ENCODE data around the gene GPER1. TPM values are rescaled to one million over a fixed set of nuclear protein-coding genes. Genes with fewer than 3 reads are reported as not detected.

Gene GPER1
- total and polyA plus RNA-seq, 2 donors = 1.9 to 12.7 TPM

DNA sequence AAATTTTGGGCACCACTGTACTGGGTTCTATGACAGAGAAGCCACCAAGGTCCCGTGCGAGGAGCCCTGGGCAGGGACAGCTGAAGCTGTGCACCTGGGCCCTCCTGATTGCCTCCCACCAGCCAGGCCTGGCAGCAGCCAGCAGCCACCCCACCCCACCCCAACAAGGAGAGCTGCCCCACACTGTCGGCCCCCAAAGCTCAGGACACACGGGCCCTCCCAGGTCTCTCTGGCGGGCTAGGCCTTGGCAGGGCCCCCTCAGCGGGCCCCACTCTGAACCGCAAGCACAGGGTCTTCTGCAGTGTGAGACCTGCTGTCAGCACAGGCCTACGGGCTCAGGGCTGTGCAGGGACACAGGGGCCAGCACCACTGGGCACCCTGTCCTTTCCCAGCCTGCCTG is 38.1 kb upstream of the GPER1 start:
- DNase-seq (ENCODE audit: extremely low spot score) = no peak
- H3K4me3 ChIP-seq (ENCODE audit: low read depth, low read length) = no peak overlapping the region
- H3K27ac ChIP-seq (ENCODE audit: low read depth) = no peak overlapping the region
- H3K36me3 ChIP-seq (ENCODE audit: insufficient read depth) = no peaks in the 10 kb centered on the region
- 85% methylated on average over 8 of the region's 8 CpGs for WGBS
- H3K4me1 ChIP-seq (ENCODE audit: insufficient read depth) = peaks cover 1% of the 10 kb centered on the region

GRCh38 chr7:1050254-1050906 is 37.5 kb upstream of the GPER1 start:
- peaks cover 1% of the 10 kb centered on the region for H3K4me1 ChIP-seq (ENCODE audit: insufficient read depth)
- 92% methylated on average over 30 of the region's 30 CpGs for WGBS
- no peak overlapping the region for H3K27ac ChIP-seq (ENCODE audit: low read depth)
- H3K36me3 ChIP-seq (ENCODE audit: insufficient read depth) = no peaks in the 10 kb centered on the region
- no peak for DNase-seq (ENCODE audit: extremely low spot score)
- H3K4me3 ChIP-seq (ENCODE audit: low read depth, low read length) = no peak overlapping the region

DNA sequence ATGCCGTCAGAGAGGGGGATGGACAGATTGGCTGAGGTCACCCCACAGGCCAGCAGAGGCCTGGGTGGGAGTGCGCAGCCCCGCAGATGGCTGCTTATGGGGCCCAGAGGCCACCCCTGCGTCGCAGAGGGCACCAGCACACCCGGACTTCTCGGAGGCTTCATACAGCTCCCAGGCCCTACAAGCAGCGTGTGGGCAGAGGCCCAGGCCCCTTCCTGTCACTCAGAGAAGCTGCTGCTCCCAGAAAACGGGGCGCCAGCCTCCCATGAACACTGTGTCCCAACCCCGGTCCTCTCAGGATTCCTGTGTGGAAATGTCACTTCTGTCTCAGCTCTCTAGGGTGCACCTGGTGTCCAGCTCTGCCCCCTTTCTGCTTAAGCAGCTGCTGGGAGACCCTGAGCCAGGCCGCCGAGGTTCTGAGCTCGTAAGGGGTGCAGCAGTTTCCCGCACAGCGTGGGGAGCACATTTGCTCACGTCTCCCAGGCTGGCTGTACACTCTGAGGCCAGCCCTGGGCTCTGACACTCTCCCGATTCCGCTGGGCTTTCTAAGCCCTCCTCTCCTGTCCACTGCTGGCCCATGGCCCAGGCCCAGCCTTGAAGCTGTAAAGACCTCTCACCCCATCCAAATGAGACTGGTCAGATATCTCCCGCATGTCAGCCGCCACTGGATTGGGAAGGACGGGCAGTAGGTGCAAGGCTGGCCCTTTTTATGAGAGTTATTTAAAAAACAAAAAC is 36.8 kb upstream of the GPER1 start:
- Histone ChIP-seq H3K4me3 (ENCODE audit: low read depth, low read length) (no peak overlapping the region), H3K36me3 (ENCODE audit: insufficient read depth) (no peaks in the 10 kb centered on the region), H3K27ac (ENCODE audit: low read depth) (no peak overlapping the region), H3K4me1 (ENCODE audit: insufficient read depth) (peaks cover 1% of the 10 kb centered on the region)
- WGBS = 72% methylated on average over 22 of the region's 22 CpGs
- no peak for DNase-seq (ENCODE audit: extremely low spot score)

- peak overlapping the region; percentile 26 for H3K27ac ChIP-seq (ENCODE audit: low read depth)
- H3K4me3 ChIP-seq (ENCODE audit: low read depth, low read length) = no peak overlapping the region
- DNase-seq (ENCODE audit: extremely low spot score) = no peak
- H3K4me1 ChIP-seq (ENCODE audit: insufficient read depth) = peaks cover 1% of the 10 kb centered on the region
- H3K36me3 ChIP-seq (ENCODE audit: insufficient read depth) = no peaks in the 10 kb centered on the region
- 51% methylated on average over 20 of the region's 20 CpGs for WGBS
These were observed 35.7 kb upstream of the GPER1 start for GRCh38 chr7:1052031-1052818.

- 82% methylated on average over 17 of the region's 17 CpGs for WGBS
- Histone ChIP-seq H3K4me3 (ENCODE audit: low read depth, low read length) (no peak overlapping the region), H3K4me1 (ENCODE audit: insufficient read depth) (peaks cover 1% of the 10 kb centered on the region), H3K36me3 (ENCODE audit: insufficient read depth) (no peaks in the 10 kb centered on the region), H3K27ac (ENCODE audit: low read depth) (no peak overlapping the region)
- no peak for DNase-seq (ENCODE audit: extremely low spot score)
These were observed 34.9 kb upstream of the GPER1 start for GRCh38 chr7:1053002-1053411.

DNA sequence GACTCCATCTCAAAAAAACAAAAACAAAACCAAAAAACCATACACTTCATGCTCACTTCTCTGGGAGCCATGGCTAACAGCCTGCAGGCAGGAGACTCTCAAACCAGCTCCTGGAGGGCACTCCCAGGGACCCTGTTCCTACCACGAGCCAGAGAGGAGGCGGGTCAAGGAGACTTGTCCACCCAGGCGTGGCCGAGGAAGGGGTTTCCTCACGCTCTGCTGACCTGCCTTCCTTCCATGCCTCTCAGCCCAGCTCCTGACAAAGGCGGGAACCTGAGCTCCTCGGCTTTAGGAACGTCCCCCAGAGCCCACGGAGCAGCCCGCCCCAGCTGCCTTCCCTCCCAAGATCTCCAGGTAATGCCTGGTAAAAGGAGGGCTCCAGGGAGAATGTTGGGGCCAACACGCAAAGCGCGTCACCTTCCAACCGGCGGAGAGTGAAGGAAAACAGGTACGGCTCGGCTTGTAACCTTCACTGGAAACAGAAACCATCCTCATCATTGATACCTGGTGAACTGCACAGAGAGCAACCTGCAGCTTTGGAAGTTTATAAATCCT is 34.0 kb upstream of the GPER1 start:
- no peak for DNase-seq (ENCODE audit: extremely low spot score)
- peaks cover 1% of the 10 kb centered on the region for H3K4me1 ChIP-seq (ENCODE audit: insufficient read depth)
- H3K4me3 ChIP-seq (ENCODE audit: low read depth, low read length) = no peak overlapping the region
- no peaks in the 10 kb centered on the region for H3K36me3 ChIP-seq (ENCODE audit: insufficient read depth)
- H3K27ac ChIP-seq (ENCODE audit: low read depth) = no peak overlapping the region
- WGBS = 88% methylated on average over 17 of the region's 17 CpGs

GRCh38 chr7:1054438-1054837 is 33.5 kb upstream of the GPER1 start:
- Histone ChIP-seq H3K27ac (ENCODE audit: low read depth) (no peak overlapping the region), H3K4me1 (ENCODE audit: insufficient read depth) (peaks cover 1% of the 10 kb centered on the region), H3K4me3 (ENCODE audit: low read depth, low read length) (no peak overlapping the region), H3K36me3 (ENCODE audit: insufficient read depth) (no peaks in the 10 kb centered on the region)
- WGBS = 34% methylated on average over 25 of the region's 25 CpGs
- no peak for DNase-seq (ENCODE audit: extremely low spot score)

- Histone ChIP-seq H3K4me3 (ENCODE audit: low read depth, low read length) (peak overlapping the region; percentile 17), H3K36me3 (ENCODE audit: insufficient read depth) (no peaks in the 10 kb centered on the region), H3K4me1 (ENCODE audit: insufficient read depth) (peaks cover 1% of the 10 kb centered on the region), H3K27ac (ENCODE audit: low read depth) (peak overlapping the region; percentile 11)
- peak; percentile 73 for DNase-seq (ENCODE audit: extremely low spot score)
- WGBS = 6% methylated on average over 32 of the region's 32 CpGs
These were observed 33.0 kb upstream of the GPER1 start for GRCh38 chr7:1054861-1055450.

- Histone ChIP-seq H3K36me3 (ENCODE audit: insufficient read depth) (no peaks in the 10 kb centered on the region), H3K4me3 (ENCODE audit: low read depth, low read length) (peak overlapping the region; percentile 17), H3K4me1 (ENCODE audit: insufficient read depth) (peaks cover 1% of the 10 kb centered on the region), H3K27ac (ENCODE audit: low read depth) (peak overlapping the region; percentile 11)
- WGBS = 50% methylated on average over 15 of the region's 15 CpGs
- no peak for DNase-seq (ENCODE audit: extremely low spot score)
These were observed 32.4 kb upstream of the GPER1 start for GRCh38 chr7:1055491-1055955.

- no peak for DNase-seq (ENCODE audit: extremely low spot score)
- peaks cover 1% of the 10 kb centered on the region for H3K4me1 ChIP-seq (ENCODE audit: insufficient read depth)
- 77% methylated on average over 36 of the region's 36 CpGs for WGBS
- peak overlapping the region; percentile 17 for H3K4me3 ChIP-seq (ENCODE audit: low read depth, low read length)
- no peaks in the 10 kb centered on the region for H3K36me3 ChIP-seq (ENCODE audit: insufficient read depth)
- peak overlapping the region; percentile 11 for H3K27ac ChIP-seq (ENCODE audit: low read depth)
These were observed 31.7 kb upstream of the GPER1 start for GRCh38 chr7:1055956-1056784.

- no peak for DNase-seq (ENCODE audit: extremely low spot score)
- H3K4me1 ChIP-seq (ENCODE audit: insufficient read depth) = peaks cover 1% of the 10 kb centered on the region
- 96% methylated on average over 27 of the region's 27 CpGs for WGBS
- no peaks in the 10 kb centered on the region for H3K36me3 ChIP-seq (ENCODE audit: insufficient read depth)
- no peak overlapping the region for H3K27ac ChIP-seq (ENCODE audit: low read depth)
- no peak overlapping the region for H3K4me3 ChIP-seq (ENCODE audit: low read depth, low read length)
These were observed 31.0 kb upstream of the GPER1 start for GRCh38 chr7:1056785-1057410.

Data from urinary bladder (tissue), 4 donors.